ENCODE measurements around the gene LGR4.

DNA sequence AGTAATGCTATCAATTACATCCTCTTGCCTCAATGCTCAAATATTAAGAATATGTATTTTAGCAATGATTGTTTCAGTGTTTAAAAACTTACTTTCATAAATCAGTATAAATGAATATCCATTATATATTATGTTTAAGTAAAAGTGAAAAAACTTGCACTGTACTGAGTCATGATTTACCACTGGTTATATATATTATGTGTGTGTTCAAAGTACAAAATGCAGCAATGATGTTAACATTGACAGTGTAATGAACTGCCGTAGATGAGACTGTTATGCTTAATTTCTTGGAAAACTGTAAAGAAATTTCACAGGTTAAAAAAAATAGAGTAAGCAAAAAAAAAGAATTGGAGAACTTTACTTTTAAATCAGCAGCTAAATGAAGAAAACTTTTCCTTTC lies 25.3 kb upstream of the LGR4 start:
- TF ChIP-seq POLR2A (IDR thresholded peaks at IDR 0.05): no peak
- TF ChIP-seq, protein P1, sequence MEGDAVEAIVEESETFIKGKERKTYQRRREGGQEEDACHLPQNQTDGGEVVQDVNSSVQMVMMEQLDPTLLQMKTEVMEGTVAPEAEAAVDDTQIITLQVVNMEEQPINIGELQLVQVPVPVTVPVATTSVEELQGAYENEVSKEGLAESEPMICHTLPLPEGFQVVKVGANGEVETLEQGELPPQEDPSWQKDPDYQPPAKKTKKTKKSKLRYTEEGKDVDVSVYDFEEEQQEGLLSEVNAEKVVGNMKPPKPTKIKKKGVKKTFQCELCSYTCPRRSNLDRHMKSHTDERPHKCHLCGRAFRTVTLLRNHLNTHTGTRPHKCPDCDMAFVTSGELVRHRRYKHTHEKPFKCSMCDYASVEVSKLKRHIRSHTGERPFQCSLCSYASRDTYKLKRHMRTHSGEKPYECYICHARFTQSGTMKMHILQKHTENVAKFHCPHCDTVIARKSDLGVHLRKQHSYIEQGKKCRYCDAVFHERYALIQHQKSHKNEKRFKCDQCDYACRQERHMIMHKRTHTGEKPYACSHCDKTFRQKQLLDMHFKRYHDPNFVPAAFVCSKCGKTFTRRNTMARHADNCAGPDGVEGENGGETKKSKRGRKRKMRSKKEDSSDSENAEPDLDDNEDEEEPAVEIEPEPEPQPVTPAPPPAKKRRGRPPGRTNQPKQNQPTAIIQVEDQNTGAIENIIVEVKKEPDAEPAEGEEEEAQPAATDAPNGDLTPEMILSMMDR (IDR thresholded peaks at IDR 0.05): no peak
